HepG2 (cell line): ENCODE measurements around the gene PIK3R5. TPM values are rescaled to one million over a fixed set of nuclear protein-coding genes. Genes with fewer than 3 reads are reported as not detected.

ENCODE experiments used
- ATAC-seq: fragments of 200-7000 bp; cut with Tn5 transposase; 3 replicates; pipeline ENCODE4 v1.9.1; 2020; ENCODE audit warnings: mild to moderate bottlenecking, moderate library complexity
- BruUV-seq: library from RNA; stranded (reverse); fragments of 400-500 nt; replicated peaks from 2 replicates; lab custom pipeline; 2021; lab: Mats Ljungman, UMichigan
- CTCF ChIA-PET: fragments of 300-600 bp; formaldehyde crosslinking; extraction: SDS; loops from one replicate; lab custom pipeline; 2021; ENCODE audit warnings: low total read pairs, inconsistent platforms, low intra/inter-chr PET ratio; lab: Yijun Ruan, JAX
- POLR2A ChIA-PET: fragments of 350-600 bp; sonication (Branson Sonifier 250); formaldehyde crosslinking; loops from one replicate; lab custom pipeline; 2020; ENCODE audit warnings: antibody characterized with exemption, inconsistent platforms; lab: Yijun Ruan, JAX
- DNase-seq: peaks from one replicate; pipeline ENCODE4 v3.0.0-alpha.2; 2015; ENCODE audit warnings: low spot score
- FAIRE-seq: peaks from 3 replicates; lab custom pipeline; 2011; peaks lifted over from hg19 to GRCh38; lab: Jason Lieb, UNC
- H2AFZ ChIP-seq: one replicate; pipeline ENCODE4 v1.6.1; 2011; ENCODE audit warnings: low read length, inconsistent platforms
- H3K27ac ChIP-seq: fragments of 300-600 bp; 3 replicates; pipeline ENCODE4 v1.8.0; 2011; ENCODE audit warnings: mixed run types, mild to moderate bottlenecking, mixed read lengths, low read length, inconsistent platforms; ENCODE audit not compliant: insufficient read depth; ENCODE audit errors: extremely low read length
- H3K27me3 ChIP-seq, 2 experiments: fragments of 200-600 bp in 1 of 2; 2 replicates in 1 of 2; 3 replicates in 1 of 2; pipeline versions ENCODE4 v1.6.0 to v1.8.0; 2011; ENCODE audit warnings: low read length in 2 of 2, mild to moderate bottlenecking in 2 of 2, moderate library complexity in 2 of 2, inconsistent platforms in 1 of 2; ENCODE audit not compliant: insufficient read depth in 2 of 2, control insufficient read depth in 1 of 2
- H3K36me3 ChIP-seq, 2 experiments: fragments of 200-600 bp in 1 of 2; replicated peaks in 1 of 2; 2 replicates in 1 of 2; 3 replicates in 1 of 2; pipeline versions ENCODE4 v1.5.1 to v1.8.0; 2011; ENCODE audit warnings: low read length in 2 of 2, inconsistent platforms in 1 of 2; ENCODE audit not compliant: insufficient read depth in 2 of 2, control insufficient read depth in 1 of 2
- H3K4me1 ChIP-seq: 2 replicates; pipeline ENCODE4 v1.5.1; 2012; ENCODE audit warnings: low read length, inconsistent platforms; ENCODE audit not compliant: insufficient read depth
- H3K4me2 ChIP-seq: 2 replicates; pipeline ENCODE4 v1.6.0; 2011; ENCODE audit warnings: low read depth, low read length, inconsistent platforms
- H3K4me3 ChIP-seq, 3 experiments: fragments of 200-600 bp in 1 of 3; sonication (generic), shearing (Covaris generic) in 1 of 3; replicated peaks in 1 of 3; 2 replicates each; pipeline ENCODE4 v1.5.1; 2011 to 2016; ENCODE audit warnings: low read length in 3 of 3, inconsistent platforms in 2 of 3, low read depth in 2 of 3, mild to moderate bottlenecking in 2 of 3, control low read depth in 1 of 3, mixed read lengths in 1 of 3; ENCODE audit not compliant: insufficient read depth in 1 of 3
- H3K79me2 ChIP-seq: one replicate; pipeline ENCODE4 v1.6.1; 2011; ENCODE audit warnings: low read length, inconsistent platforms; ENCODE audit not compliant: insufficient read depth
- H3K9ac ChIP-seq: 2 replicates; pipeline ENCODE4 v1.6.0; 2011; ENCODE audit warnings: mild to moderate bottlenecking, low read depth, low read length, inconsistent platforms; ENCODE audit not compliant: insufficient read depth
- H3K9me3 ChIP-seq: 2 replicates; pipeline ENCODE4 v1.5.1; 2012; ENCODE audit warnings: mild to moderate bottlenecking, low read length
- H4K20me1 ChIP-seq: 2 replicates; pipeline ENCODE4 v1.6.0; 2011; ENCODE audit warnings: inconsistent platforms, mild to moderate bottlenecking, low read length, moderate library complexity; ENCODE audit not compliant: insufficient read depth
- AKAP8 ChIP-seq: sonication (generic); formaldehyde crosslinking; IDR thresholded peaks from 2 replicates; pipeline ENCODE4 v1.5.1; 2020; ENCODE audit warnings: mild to moderate bottlenecking, missing genetic modification reagents
- CEBPZ ChIP-seq: IDR thresholded peaks from 2 replicates; pipeline ENCODE4 v1.6.1; 2012; ENCODE audit warnings: low read length, improper control_type of control experiment
- FOXK1 ChIP-seq: sonication (generic); formaldehyde crosslinking; IDR thresholded peaks from 2 replicates; pipeline ENCODE4 v1.4.0; 2020; ENCODE audit warnings: low read depth, missing genetic modification reagents, borderline replicate concordance
- GABPB1 ChIP-seq: IDR thresholded peaks from 2 replicates; pipeline ENCODE4 v1.6.1; 2016; ENCODE audit warnings: mild to moderate bottlenecking, missing genetic modification reagents, moderate library complexity, missing compliant biosample characterization
- IKZF5 ChIP-seq: IDR thresholded peaks from 2 replicates; pipeline ENCODE4 v1.6.1; 2018; ENCODE audit warnings: missing genetic modification reagents, mild to moderate bottlenecking, missing compliant biosample characterization
- KAT8 ChIP-seq: IDR thresholded peaks from 2 replicates; pipeline ENCODE4 v1.6.1; 2016; ENCODE audit warnings: missing genetic modification reagents, missing compliant biosample characterization
- NFATC3 ChIP-seq: sonication (generic); formaldehyde crosslinking; IDR thresholded peaks from 2 replicates; pipeline ENCODE4 v1.5.1; 2020; ENCODE audit warnings: mild to moderate bottlenecking, missing genetic modification reagents
- NONO ChIP-seq, 2 experiments: fragments of 450-650 bp in 1 of 2; sonication (generic) in 1 of 2; formaldehyde crosslinking in 1 of 2; IDR thresholded peaks in 1 of 2; conservative IDR thresholded peaks in 1 of 2; 2 replicates each; pipeline versions ENCODE4 v1.6.1 to v1.8.0; 2017 to 2022; ENCODE audit warnings: mild to moderate bottlenecking in 1 of 2, missing genetic modification reagents in 1 of 2, moderate library complexity in 1 of 2
- ZNF331 ChIP-seq: sonication (generic); formaldehyde crosslinking; IDR thresholded peaks from 2 replicates; pipeline ENCODE4 v1.4.0; 2020; ENCODE audit warnings: missing genetic modification reagents
- WGBS: methylation state at CpG from one replicate; pipeline ENCODE4 v1.1.6; 2017; ENCODE audit warnings: low lambda C conversion rate; 5-methylcytosine and 5-hydroxymethylcytosine counted together
- in situ Hi-C: cut with HindIII; loops from 2 replicates; pipeline ENCODE4 v1.10.0; 2017; ENCODE audit warnings: low pct_unique_long_range_greater_than_20kb; ENCODE audit not compliant: extremely low pct_ligation_motif_present
- intact Hi-C: fragments of 100-400 bp; cut with micrococcal nuclease; formaldehyde crosslinking; loops from one replicate; pipeline ENCODE4 v1.10.0; 2022; ENCODE audit not compliant: unreplicated experiment
- polyA plus RNA-seq, 8 experiments: library from polyadenylated mRNA; depleted of rRNA in 3 of 8; stranded (reverse) in 7 of 8; unstranded in 1 of 8; fragments of >200 nt; fragmentation: Illumina TruSeq in 4 of 8; extraction: Trizol in 4 of 8; gene quantifications; 2 replicates each; pipeline versions ENCODE4 v1.2.1 to v1.2.3, GENCODE V29; 2011 to 2016; ENCODE audit warnings: low read depth in 4 of 8, missing spikeins in 1 of 8, mixed read lengths in 1 of 8; ENCODE audit not compliant: insufficient read depth in 1 of 8
- total RNA-seq, 5 experiments: library from RNA; depleted of rRNA; stranded (reverse); fragments of >200 nt; fragmentation: Illumina TruSeq; extraction: Trizol; gene quantifications; 2 replicates each; pipeline ENCODE4 v1.2.3, GENCODE V29; 2016; ENCODE audit warnings: low read depth in 1 of 5
- TF ChIP-seq, protein P1 (sequence below): sonication (generic); formaldehyde crosslinking; IDR thresholded peaks from 2 replicates; pipeline ENCODE4 v1.8.1; 2023; ENCODE audit warnings: mild to moderate bottlenecking, moderate library complexity, missing genetic modification reagents

Gene PIK3R5
- total and polyA plus RNA-seq, 2 of the 13 experiments (the other 11 are each of a cell fraction or from before 2014, with no cell fraction given): not detected

DNA sequence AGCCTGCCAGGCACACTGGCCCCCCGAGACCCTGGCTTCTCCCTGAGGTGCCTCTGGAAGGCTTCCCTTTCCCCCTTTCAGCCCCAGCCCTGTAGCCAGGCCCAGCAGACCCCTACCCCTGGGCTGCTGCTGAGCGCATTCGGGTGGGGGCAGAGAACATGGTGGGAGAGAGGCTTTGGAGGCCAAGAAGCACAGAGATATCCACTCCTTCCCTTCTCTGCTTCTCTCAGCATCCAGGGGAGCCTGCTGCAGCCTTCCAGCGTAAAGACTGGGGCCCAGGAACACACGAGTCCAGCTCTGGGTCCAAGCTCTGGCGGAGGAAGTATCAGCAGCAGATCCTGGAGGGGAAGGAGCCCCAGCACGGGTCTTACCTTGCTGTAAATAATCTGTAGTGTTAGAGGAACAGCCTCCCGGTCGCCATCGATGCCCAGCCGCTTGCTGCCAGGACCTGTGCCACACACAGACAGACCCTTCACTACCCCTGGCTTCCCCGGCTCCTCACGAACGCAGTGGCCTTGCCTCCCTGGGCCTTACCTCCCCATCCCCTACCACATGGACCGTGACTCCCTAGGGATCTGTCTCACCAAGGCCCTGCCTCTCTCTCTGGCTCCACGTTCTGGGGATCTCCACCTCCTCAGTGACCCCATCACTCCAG lies 81.0 kb downstream of the PIK3R5 start:
- no peak overlapping the region for H3K4me2 ChIP-seq
- no peak overlapping the region for H3K9ac ChIP-seq
- no peak for TF ChIP-seq FOXK1 (CRISPR knock-in tag)
- TF ChIP-seq NFATC3 (CRISPR knock-in tag): no peak
- TF ChIP-seq AKAP8 (CRISPR knock-in tag): no peak
- no peak for TF ChIP-seq KAT8 (CRISPR knock-in tag)
- no peaks in the 10 kb centered on the region for H3K9me3 ChIP-seq
- ChIA-PET CTCF (no interaction called here), POLR2A (no interaction called here)
- H3K4me3 ChIP-seq: no peak overlapping the region
- no peaks in the 10 kb centered on the region for H4K20me1 ChIP-seq
- no peaks in the 10 kb centered on the region for H3K4me1 ChIP-seq
- 45% methylated on average over 11 of the region's 16 CpGs for WGBS
- H3K27me3 ChIP-seq: peaks cover 2 to 26% of the 10 kb centered on the region in 2 experiments; a peak in 4 of 5 replicates
- H3K27ac ChIP-seq: no peak overlapping the region
- no peak overlapping the region for H2AFZ ChIP-seq
- no TSS peak for BruUV-seq
- no peaks in the 10 kb centered on the region for H3K79me2 ChIP-seq
- FAIRE-seq: no peak
- ATAC-seq: no peak
- intact Hi-C loops: no loop called here
- no peak for DNase-seq
- H3K36me3 ChIP-seq: no peaks in the 10 kb centered on the region
- in situ Hi-C loops: no loop called here

- no peaks in the 10 kb centered on the region for H3K79me2 ChIP-seq
- no peak overlapping the region for H3K4me2 ChIP-seq
- ChIA-PET POLR2A (no interaction called here), CTCF (no interaction called here)
- H3K4me1 ChIP-seq: no peaks in the 10 kb centered on the region
- ATAC-seq (no peak), DNase-seq (no peak), FAIRE-seq (no peak)
- H3K4me3 ChIP-seq: no peak overlapping the region
- 39% methylated on average over 3 of the region's 4 CpGs for WGBS
- BruUV-seq: no TSS peak
- intact Hi-C loops: no loop called here
- H3K27me3 ChIP-seq: peaks cover 2 to 34% of the 10 kb centered on the region in 2 experiments; a peak in 4 of 5 replicates
- H2AFZ ChIP-seq: no peak overlapping the region
- H3K9me3 ChIP-seq: no peaks in the 10 kb centered on the region
- in situ Hi-C loops: no loop called here
- no peak overlapping the region for H3K9ac ChIP-seq
- no peaks in the 10 kb centered on the region for H4K20me1 ChIP-seq
- H3K27ac ChIP-seq: no peak overlapping the region
- H3K36me3 ChIP-seq: no peaks in the 10 kb centered on the region
- no peak for TF ChIP-seq GABPB1 (CRISPR knock-in tag)
- TF ChIP-seq IKZF5 (CRISPR knock-in tag): no peak
- no peak for TF ChIP-seq CEBPZ
- TF ChIP-seq, protein P1, sequence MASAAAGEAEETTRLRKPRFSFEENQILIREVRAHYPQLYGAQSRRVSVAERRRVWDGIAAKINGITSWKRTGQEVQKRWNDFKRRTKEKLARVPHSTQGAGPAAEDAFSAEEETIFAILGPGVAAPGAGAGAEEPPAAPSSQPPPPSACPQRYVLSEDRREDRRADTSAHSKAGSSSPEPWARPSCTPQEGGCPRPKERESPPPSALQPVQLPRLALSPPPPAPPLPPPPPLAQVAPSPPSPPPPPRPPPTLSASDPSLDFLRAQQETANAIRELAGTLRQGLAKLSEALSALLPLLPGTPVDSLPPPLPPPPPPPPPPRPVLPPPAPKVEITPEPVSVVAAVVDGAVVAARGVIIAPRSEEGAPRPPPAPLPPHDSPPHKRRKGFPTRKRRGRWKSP (CRISPR knock-in tag): no peak
- no peak for TF ChIP-seq ZNF331 (CRISPR knock-in tag)
- TF ChIP-seq NONO (IDR thresholded peaks at IDR 0.05): no peak
- TF ChIP-seq NONO (CRISPR knock-in tag; conservative IDR thresholded peaks at IDR 0.05): no peak
These were observed 82.2 kb downstream of the PIK3R5 start for GRCh38 chr17:8883353-8883752.
